GM21423 (cell line): Measurements from ENCODE around the gene CD80.
"Not testable (repeated sequence)": the region's sequence is repeated elsewhere in the genome, so short reads cannot be mapped to it uniquely, and the experiment has no call there.

Source experiments
- ATAC-seq: cut with Tn5 transposase; IDR thresholded peaks from one replicate; pipeline ENCODE4 v1.9.1; 2021; ENCODE audit warnings: mild to moderate bottlenecking, moderate library complexity; ENCODE audit not compliant: unreplicated experiment

CD80 gene

DNA sequence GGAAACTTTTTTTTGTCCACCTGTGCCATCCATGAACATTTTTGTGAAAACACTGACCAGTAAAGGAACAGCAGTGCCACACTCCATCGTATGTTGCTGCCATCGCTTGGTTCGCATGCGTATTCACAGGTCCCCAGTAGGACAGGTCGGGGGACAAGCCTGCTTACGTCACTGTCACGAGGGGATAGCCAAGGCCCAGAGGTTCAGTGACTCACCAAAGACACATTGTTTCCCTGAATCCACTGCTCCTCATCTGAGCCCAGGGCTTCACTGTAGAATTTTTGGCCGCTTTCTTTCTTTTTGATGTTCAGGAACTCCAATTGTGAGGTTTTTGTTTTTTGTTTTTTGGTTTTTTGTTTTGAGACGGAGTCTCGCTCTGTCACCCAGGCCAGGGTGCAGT, 25.8 kb upstream of the CD80 start:
- ATAC-seq: no peak

DNA sequence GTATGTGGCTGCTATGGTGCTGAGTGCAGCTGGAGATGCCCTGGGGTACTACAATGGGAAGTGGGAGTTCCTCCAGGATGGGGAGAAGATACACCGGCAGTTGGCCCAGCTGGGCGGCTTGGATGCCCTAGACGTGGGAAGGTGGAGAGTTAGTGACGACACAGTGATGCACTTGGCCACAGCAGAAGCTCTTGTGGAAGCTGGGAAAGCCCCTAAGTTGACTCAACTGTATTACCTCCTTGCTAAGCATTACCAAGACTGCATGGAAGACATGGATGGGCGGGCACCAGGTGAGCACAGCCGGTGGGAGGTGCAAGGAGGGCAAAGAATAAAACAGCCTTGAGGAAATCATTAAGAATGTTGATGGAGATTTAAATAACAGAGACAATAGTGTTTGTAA, 22.8 kb upstream of the CD80 start:
- ATAC-seq: no peak

DNA sequence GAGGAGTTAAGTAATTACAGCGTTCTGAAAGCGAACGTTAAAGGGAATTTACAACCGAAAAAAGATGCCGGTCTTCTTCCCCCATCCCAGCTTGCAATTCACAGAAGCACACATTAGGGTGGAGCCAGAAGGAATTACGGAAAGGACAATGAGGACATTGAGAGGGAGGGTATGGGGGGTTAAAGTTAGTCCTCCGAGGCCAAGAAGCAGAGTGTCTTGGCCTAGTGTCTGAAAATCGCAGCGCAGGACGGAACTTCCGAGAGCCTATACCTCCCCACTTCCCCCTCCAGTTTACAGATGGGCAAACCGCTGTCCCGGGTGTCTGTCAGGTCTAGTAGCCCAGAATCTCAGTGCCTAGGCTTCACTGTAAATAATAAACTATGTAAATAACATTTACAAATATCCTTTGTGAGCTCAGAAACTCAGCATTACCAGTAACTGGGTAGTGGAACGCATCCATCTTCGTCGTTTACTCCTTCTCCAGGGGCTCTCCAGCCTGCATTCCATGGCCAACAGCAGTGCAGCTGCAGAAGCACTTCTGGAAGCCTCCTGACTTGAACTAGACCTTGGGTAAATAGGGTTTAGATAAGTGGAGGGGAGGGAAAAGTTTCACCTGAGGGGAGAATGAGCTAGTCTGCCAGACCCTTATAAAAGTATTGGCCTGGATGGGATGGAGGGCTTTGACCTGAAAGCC, 20.8 kb upstream of the CD80 start:
- peak; percentile 73 for ATAC-seq

DNA sequence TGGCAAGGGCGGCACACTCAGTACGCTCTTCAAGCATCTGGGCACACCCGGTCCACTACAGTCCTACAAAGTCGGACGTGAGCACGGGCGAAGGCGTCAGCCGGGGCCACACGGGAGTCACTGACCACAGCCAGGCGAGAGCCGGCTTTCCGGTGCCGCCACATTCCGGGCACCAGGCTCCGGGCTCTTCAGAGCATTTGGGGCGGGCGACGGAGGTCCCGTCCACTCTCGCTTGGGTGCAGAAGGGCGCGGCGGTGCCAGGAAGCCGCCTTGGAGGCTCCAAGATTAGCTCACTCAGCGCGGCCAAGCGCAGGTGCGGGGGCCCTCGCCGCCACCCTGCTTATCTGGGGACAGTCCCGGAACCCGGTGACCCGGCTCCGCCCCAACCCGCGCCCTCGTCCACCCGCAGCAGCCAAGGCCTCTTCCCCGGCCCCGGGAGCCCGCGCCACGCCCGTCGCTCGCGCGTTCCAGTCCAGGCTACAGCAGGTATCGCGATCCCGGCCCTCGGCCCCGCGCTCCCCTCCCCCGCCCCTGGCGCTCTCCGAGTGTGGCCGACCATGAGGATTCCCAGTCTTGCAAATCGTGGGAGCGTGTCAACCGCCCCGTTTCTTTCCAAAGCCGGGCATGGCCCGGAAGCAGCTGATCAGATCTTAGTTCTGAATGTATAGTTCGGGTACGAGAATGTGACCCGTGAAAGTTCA, 20.1 kb upstream of the CD80 start, which contains the start of gene ADPRH:
ADPRH (plus strand) TSS at position 127 of the 701 bp plus-strand sequence. CDS start 2,678 bp downstream, outside the sequence.
- peak; percentile 66 for ATAC-seq

DNA sequence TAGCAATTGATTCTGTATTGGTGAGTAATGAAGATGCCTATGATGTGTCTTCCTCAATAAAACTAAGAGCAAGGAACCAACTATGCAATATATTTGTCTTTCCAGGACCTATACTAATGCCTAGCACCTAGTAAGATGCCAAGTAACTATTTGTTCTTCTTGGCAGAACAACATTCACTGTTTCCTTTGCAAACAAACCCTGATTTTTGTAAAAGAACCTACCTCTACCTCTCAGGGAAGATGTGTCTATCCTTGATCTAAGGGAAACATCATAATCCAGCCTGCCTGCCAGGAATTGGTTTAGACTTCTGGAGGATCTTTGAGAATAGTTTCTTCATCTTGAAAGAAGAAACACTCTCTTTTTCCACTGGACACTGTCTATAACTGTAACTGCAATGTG, 16.1 kb upstream of the CD80 start:
- ATAC-seq: no peak

DNA sequence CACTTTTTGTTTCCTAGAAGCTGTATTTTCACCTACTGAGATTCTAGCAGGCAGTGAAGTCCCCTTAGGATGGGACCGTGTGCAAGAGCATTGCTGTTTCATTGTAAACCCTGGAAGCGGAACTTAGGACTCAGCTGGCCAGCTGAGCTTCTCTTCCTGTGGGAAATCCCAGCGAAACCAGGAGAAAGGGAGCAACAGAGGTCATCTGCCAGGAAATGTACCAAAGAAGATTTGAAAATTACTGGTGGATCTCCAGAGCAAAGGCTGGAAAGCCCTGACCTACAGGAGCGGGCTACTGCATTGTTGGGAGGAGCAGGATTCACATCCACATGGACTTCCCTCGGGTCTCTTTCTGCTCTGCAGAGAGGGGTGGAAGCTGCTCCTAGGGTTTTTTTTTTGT, 12.3 kb upstream of the CD80 start:
- no peak for ATAC-seq

DNA sequence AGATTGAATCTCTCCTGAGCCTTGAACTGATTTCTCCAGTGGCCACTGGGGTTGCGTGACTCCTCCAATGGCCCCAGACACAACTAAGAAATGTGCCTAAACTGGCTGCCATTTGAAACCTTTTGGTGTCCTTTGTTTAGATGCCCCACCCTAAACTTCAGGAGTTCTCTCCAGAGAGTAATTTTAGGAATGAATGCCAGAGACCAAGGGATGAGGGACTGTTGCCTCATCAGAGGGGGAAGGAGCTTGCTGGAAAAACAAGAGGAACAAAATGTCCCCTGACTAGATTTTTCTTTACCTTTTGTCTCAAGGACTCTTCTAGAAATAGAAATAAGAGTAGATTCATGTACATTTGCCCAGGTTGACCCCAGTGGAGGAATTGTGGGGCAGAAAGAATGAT, 11.8 kb upstream of the CD80 start:
- ATAC-seq: no peak

DNA sequence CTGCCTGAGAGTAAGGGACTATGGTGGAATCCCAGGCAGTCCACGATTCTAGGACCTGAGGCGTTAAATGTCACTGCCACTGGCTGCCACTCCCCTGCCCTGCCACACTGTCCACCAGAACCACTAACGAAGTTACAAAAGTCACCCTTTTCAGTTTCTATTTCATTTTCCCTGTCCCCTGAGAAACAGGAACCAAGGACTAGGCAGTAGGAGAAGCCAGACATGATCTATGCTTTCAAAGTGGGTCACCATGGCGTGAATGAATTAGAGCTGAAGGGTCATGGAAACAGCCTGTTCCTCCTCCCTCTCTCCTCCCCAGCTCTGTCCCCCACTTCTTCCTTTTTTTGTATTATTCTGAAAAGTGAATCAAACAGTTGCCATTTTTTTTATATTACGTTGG, 10.8 kb upstream of the CD80 start:
- peak; percentile 73 for ATAC-seq

DNA sequence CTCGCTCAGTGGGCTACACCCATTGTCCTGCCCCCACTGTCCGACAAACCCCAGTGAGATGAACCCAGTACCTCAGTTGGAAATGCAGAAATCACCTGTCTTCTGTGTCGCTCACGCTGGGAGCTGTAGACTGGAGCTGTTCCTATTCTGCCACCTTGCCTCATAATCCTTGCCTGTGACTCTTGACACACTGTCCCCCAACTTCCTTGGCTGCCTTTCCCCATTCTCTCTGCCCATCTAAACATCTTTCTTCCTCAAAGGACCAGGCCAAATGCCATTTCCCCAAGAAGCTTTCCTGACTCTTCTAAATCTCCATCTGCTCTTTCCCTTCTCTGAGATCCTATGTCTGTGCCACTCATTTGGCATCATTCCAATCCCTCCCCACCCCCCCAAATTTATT, 9.7 kb upstream of the CD80 start:
- no peak for ATAC-seq

DNA sequence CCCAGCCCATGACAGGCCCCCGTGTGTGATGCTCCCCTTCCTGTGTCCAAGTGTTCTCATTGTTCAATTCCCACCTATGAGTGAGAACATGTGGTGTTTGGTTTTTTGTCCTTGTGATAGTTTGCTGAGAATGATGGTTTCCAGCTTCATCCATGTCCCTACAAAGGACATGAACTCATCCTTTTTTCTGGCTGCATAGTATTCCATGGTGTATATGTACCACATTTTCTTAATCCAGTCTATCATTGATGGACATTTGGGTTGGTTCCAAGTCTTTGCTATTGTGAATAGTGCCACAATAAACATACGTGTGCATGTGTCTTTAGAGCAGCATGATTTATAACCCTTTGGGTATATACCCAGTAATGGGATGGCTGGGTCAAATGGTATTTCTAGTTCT, 3.9 kb upstream of the CD80 start:
- not testable (repeated sequence) for ATAC-seq

DNA sequence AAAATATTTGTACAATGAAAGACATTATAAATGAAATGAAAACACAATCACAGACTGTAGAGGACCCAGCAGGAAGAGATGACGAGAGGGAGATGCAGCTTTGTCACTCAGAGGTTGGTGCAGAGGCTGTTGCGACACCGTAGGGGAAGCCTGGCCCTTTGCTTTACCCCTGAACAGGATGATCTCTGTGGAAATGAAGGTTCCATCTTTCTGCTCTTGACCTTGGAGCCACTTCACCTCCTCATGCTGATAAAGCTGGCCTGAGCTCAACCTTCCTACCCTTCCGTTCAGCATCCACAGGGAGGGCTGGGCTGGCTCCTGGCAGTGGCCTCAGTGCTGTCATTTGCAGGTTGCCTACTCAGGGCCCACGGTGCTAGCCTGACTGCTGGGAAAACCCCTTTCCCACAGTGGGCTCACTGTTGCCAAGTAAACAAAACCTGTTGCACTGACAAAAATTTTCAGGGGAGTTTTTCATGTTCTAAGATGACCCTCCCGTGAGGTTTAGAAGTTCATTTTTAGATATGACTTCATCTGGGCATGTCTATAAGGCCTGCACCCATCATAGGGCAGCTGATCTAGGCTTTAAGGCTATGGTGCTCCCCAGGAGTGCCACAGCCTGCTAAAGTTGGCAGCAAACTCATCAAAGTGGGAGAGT, 3.0 kb upstream of the CD80 start:
- peak; percentile 69 for ATAC-seq

DNA sequence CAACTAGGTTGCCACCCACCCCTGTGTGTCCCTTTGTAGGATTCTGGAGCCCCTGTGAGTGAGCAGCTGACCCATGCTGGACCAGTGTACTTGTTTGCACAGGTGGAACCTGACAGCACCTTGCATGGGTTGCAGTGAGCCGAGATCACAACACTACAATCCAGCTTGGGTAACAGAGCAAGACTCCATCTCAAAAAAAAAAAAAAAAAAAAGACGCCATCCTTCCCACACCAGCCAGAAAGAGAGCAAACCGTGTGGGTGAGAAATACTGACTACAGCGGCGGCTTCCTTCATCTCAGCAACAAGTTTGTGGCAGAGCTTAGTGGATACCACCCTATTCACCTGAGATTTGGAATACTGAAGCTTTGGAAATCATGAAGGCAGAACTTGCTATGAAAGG, 746 bp upstream of the CD80 start:
- ATAC-seq: no peak

DNA sequence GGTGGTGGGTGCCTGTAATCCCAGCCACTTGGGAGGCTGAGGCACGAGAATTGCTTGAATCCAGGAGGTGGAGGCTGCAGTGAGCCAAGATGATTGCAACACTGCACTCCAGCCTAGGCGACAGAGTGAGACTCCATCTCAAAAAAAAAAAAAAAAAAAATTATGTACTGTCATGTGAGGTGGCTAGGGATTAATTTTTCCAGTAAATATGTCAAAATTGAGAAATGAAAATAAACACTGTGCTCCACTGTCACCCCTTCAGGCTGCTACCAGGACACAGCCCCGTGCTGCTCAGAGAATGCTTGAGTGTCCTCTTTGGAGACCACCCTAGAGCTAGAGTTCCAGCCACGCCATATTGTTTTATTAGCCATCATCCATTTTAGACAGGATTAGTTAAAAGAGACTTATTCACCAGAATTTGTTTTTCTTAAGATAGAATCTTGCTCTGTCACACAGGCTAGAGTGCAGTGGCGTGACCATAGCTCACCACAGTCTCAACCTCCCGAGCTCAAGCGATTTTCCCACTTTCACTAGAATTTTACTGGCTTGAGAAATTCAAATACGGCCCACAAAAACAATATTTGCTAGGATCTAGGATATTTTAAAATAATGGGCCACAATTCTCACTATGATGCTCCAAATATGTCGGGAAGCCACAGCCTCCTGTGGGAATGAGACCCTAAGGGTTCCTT, 642 bp downstream of the CD80 start:
- no peak for ATAC-seq

DNA sequence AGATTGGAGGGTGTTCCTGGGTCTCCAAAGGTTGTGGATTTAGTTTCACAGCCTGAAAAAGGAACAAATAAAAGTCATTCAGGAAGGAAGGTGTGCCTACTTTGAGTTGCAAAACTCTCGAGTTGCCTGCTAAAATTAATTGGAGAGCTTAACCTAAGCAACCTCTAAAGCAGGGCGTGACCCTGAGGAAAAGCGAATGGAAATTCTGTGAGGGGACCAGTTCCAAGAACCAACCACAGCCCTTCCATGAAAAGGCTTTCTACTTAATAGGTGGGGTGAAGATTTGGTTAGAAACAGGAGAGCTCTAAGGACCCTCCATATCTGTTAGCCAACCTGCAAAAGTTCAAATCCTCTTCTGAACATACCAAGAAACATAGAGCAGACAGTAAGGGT, 1.5 kb downstream of the CD80 start:
- no peak for ATAC-seq

DNA sequence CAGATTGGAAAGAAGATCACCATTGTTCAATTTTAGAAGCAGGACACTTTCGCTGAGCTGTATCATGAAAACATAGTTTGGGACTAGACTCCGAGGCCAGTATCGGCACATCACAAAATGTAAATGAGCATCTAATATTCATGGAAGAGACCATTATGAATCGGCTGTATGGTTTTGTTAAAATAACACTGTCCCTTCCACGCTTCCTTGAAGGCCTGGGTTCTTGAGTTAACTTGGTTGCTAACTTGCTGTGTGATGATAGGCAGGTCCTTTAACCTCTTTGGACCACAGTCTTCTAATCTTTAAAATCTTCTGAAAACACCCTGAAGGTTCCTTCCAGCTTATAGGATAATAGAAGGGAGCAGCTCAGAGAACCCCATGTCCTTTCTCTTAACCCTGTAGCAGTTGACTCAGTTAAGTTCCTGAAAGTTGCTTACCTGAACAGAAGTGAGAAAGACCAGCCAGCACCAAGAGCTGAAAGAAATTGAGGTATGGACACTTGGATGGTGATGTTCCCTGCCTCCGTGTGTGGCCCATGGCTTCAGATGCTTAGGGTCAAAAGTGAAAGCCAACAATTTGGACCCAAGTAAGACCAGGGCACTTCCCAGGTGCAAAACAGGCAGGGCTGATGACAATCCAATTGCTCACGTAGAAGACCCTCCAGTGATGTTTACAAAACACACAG, 2.1 kb downstream of the CD80 start:
- no peak for ATAC-seq

DNA sequence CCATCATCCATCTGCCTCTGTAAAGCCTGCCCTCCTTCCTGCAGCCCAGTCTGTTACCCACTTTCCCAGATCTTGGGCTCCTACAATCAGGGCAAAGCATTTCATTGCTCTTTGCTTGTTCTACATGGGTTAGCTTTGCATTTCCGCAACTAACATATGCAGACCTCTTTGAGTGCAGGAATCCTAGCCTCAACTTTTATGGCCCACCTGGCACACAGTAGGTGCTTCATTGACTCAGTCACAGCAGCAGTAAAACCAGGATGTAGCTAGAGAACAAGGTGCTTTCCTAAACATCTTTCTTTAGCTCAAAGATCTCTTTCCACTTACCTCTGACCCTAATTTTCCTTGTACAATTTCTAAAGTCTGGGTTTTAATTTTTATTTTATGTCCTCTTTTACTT, 3.5 kb downstream of the CD80 start:
- ATAC-seq: no peak

DNA sequence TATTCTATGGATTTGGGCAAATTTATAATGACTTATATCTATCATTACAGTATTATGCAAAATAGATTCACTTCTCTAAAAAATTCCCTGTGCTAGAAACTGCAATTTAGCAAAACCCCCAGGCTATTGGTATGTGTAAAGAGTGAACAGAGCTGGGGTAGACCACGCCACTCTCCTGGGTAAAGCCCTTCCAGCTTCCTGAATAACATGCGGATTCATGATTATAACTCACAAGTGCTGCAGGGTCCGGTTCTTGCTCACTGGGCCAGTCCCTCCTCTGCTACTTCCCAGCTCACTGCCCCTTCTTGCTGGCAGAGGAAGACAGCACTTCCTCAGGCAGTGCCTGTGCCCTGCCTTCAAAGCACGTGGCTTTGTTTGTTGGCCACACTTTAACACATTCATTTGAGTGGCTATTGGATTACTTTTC, 4.1 kb downstream of the CD80 start:
- no peak for ATAC-seq

DNA sequence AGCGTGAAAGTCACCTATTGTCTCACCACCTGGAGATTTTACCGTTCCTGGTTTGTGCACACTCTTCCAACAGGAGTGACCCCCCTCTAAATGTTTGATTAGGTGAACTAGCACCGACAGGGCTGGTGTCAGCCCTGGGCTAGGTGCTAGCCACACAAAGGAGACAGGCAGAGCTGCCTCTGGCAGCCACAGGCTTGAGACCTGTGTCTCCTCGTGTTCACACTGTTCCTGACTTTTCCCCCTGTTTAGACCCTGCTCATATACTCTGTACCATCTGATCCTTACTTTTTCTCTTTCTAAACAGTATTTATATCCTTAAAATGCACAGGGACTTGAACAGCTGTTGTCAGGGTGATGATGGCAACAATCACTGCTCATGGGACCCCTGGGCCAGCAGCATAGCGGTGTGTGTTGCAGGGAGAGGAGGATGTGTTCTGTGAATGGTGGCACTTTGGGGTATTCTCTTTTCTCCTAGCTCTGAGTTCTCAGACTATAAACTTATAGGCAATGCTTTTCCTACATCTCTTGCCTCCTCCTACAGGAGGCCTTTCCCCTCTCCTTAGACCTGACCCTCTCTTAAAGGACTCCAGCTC, 5.5 kb downstream of the CD80 start:
- no peak for ATAC-seq

DNA sequence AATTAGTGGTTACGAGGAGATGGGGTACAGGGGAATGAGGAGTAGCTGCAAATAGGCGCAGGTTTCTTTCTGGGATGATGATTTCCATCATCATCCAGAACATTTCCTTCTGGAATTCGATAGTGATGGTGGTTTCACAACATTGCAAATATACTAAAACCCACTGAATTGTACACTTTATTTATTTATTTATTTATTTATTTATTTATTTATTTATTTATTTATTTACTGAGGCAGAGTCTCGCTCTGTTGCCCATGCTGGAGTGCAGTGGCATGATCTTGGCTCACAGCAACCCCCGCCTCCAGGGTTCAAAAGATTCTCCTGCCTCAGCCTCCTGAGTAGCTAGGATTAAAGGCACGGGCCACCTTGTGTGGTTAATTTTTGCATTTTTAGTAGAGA, 6.5 kb downstream of the CD80 start:
- ATAC-seq: not testable (repeated sequence)

DNA sequence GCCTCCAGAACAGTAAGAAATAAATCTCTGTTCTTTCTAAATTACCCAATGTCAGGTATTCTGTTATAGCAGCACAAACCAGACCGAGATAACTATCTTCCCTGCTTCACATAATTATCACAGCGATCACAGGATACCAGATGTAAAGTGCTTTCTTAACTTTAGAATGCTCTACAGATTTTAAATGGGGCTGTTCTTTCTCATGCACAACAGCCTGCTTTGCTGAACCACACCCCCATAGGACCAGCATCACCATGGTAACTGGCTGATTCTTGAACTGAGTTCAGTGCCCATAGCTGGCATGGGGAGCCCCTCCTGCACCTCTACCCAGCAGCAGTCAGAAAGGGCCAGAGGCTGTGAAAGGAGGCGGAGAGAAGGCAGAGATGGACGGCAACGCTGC, 7.8 kb downstream of the CD80 start:
- no peak for ATAC-seq
